Measurements from ENCODE around the gene CEBPZ. TPM values are rescaled to one million over a fixed set of nuclear protein-coding genes. Genes with fewer than 3 reads are reported as not detected.

The CEBPZ gene
- total and polyA plus RNA-seq, 2 of the 13 experiments (the other 11 are each of a cell fraction or from before 2014, with no cell fraction given): 14.4 to 117 TPM

DNA sequence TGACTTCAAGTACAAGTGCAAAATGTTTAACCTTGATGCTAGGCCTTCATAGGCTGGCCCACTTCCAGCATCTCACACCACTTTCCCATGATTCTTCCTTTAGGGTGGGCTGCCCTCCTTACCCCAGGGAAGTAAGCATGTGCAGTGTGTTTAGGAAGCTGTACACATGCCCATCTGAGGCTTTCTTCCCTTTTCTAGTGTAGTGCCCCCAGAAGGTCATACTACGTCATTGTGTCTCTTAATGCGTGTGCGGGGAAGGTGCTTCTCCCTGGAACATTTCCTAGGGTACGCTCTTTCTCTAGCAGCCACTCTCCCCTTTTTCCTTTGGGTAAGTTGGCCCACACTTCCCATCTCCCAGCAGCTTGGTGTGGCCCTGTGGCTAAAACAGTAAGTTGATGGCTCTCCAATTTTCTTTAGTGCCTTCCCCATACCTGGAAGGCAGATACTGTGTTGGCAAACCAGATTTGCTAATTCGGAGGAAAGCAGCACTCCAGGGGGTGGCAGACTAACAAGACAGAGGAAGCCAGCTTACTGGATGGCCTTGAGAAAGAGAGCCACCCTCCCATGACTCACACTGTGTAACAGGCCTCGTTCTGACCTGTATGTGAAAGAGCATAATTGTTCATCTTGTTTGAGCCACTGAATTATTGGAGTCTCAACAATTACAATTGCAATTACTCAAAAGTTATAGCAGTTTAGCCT lies 41.8 kb downstream of the CEBPZ start (continued):
- TF ChIP-seq, protein P1, sequence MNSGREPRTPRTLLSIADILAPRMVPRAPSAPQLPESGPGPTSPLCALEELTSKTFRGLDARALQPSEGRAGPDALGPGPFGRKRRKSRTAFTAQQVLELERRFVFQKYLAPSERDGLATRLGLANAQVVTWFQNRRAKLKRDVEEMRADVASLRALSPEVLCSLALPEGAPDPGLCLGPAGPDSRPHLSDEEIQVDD (CRISPR knock-in tag; IDR thresholded peaks at IDR 0.05; ENCODE audit: borderline replicate concordance): no peak
- no peak for TF ChIP-seq ZNF34 (CRISPR knock-in tag; IDR thresholded peaks at IDR 0.05; ENCODE audit: borderline replicate concordance)
- TF ChIP-seq, protein P2, sequence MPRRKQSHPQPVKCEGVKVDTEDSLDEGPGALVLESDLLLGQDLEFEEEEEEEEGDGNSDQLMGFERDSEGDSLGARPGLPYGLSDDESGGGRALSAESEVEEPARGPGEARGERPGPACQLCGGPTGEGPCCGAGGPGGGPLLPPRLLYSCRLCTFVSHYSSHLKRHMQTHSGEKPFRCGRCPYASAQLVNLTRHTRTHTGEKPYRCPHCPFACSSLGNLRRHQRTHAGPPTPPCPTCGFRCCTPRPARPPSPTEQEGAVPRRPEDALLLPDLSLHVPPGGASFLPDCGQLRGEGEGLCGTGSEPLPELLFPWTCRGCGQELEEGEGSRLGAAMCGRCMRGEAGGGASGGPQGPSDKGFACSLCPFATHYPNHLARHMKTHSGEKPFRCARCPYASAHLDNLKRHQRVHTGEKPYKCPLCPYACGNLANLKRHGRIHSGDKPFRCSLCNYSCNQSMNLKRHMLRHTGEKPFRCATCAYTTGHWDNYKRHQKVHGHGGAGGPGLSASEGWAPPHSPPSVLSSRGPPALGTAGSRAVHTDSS (CRISPR knock-in tag; conservative IDR thresholded peaks at IDR 0.05): no peak
- no peak for TF ChIP-seq ZZZ3 (CRISPR knock-in tag; IDR thresholded peaks at IDR 0.05; ENCODE audit: borderline replicate concordance)
- TF ChIP-seq JARID2 (CRISPR knock-in tag; IDR thresholded peaks at IDR 0.05; ENCODE audit: insufficient replicate concordance): no peak
- TF ChIP-seq, protein P3, sequence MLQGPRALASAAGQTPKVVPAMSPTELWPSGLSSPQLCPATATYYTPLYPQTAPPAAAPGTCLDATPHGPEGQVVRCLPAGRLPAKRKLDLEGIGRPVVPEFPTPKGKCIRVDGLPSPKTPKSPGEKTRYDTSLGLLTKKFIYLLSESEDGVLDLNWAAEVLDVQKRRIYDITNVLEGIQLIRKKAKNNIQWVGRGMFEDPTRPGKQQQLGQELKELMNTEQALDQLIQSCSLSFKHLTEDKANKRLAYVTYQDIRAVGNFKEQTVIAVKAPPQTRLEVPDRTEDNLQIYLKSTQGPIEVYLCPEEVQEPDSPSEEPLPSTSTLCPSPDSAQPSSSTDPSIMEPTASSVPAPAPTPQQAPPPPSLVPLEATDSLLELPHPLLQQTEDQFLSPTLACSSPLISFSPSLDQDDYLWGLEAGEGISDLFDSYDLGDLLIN (CRISPR knock-in tag; IDR thresholded peaks at IDR 0.05; ENCODE audit: borderline replicate concordance): no peak
- no peak for TF ChIP-seq IRF2 (CRISPR knock-in tag; IDR thresholded peaks at IDR 0.05)
- no peak for TF ChIP-seq HNRNPUL1 (IDR thresholded peaks at IDR 0.05; ENCODE audit: low read depth, low read length)
- peak; percentile 73 for TF ChIP-seq RARA (CRISPR knock-in tag; IDR thresholded peaks at IDR 0.05)
- TF ChIP-seq HOXA3 (CRISPR knock-in tag; IDR thresholded peaks at IDR 0.05): peak; percentile 28; the same call in 1 of the 2 replicates
- TF ChIP-seq STAT5B (CRISPR knock-in tag; IDR thresholded peaks at IDR 0.05): no peak
- TF ChIP-seq, protein P4, sequence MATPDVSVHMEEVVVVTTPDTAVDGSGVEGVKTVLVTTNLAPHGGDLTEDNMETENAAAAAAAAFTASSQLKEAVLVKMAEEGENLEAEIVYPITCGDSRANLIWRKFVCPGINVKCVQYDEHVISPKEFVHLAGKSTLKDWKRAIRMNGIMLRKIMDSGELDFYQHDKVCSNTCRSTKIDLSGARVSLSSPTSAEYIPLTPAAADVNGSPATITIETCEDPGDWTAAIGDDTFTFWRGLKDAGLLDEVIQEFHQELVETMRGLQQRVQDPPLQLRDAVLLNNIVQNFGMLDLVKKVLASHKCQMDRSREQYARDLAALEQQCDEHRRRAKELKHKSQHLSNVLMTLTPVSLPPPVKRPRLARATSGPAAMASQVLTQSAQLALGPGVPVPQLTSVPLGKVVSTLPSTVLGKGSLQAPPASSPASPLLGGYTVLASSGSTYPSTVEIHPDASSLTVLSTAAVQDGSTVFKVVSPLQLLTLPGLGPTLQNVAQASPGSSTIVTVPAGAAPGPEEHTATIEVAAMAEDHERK (CRISPR knock-in tag; IDR thresholded peaks at IDR 0.05; ENCODE audit: low read depth): no peak
- TF ChIP-seq HIVEP1 (CRISPR knock-in tag; IDR thresholded peaks at IDR 0.05): 0 out of 2 replicates have a peak, but pooled peaks have one; percentile 28
- TF ChIP-seq, protein P5, sequence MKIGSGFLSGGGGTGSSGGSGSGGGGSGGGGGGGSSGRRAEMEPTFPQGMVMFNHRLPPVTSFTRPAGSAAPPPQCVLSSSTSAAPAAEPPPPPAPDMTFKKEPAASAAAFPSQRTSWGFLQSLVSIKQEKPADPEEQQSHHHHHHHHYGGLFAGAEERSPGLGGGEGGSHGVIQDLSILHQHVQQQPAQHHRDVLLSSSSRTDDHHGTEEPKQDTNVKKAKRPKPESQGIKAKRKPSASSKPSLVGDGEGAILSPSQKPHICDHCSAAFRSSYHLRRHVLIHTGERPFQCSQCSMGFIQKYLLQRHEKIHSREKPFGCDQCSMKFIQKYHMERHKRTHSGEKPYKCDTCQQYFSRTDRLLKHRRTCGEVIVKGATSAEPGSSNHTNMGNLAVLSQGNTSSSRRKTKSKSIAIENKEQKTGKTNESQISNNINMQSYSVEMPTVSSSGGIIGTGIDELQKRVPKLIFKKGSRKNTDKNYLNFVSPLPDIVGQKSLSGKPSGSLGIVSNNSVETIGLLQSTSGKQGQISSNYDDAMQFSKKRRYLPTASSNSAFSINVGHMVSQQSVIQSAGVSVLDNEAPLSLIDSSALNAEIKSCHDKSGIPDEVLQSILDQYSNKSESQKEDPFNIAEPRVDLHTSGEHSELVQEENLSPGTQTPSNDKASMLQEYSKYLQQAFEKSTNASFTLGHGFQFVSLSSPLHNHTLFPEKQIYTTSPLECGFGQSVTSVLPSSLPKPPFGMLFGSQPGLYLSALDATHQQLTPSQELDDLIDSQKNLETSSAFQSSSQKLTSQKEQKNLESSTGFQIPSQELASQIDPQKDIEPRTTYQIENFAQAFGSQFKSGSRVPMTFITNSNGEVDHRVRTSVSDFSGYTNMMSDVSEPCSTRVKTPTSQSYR (CRISPR knock-in tag; IDR thresholded peaks at IDR 0.05; ENCODE audit: borderline replicate concordance): no peak
- no peak for TF ChIP-seq ZNF33B (CRISPR knock-in tag; IDR thresholded peaks at IDR 0.05)
- no peak for TF ChIP-seq ZKSCAN8 (CRISPR knock-in tag; IDR thresholded peaks at IDR 0.05; ENCODE audit: borderline replicate concordance)
- TF ChIP-seq ZNF660 (CRISPR knock-in tag; IDR thresholded peaks at IDR 0.05; ENCODE audit: borderline replicate concordance, low read depth): no peak
